Prostate gland (tissue), 2 donors: ENCODE data around the gene STK17B.

Experiments used
- POLR2A ChIP-seq: fragments of 450-650 bp; IDR thresholded peaks from one replicate; pipeline ENCODE4 v1.6.1; 2016; ENCODE audit warnings: antibody characterized with exemption, mild to moderate bottlenecking
- POLR2AphosphoS5 ChIP-seq: sonication (generic); formaldehyde crosslinking; IDR thresholded peaks from one replicate; pipeline ENCODE4 v1.6.1; 2017; ENCODE audit warnings: antibody characterized with exemption
- TF ChIP-seq, protein P1 (sequence below), 4 experiments: fragments of 200-600 bp in 2 of 4; fragments of 450-650 bp in 2 of 4; sonication (generic) in 2 of 4; IDR thresholded peaks; 1 replicate in 3 of 4; 2 replicates in 1 of 4; pipeline ENCODE4 v1.5.1; 2016 to 2019; ENCODE audit warnings: antibody characterized with exemption in 4 of 4, mild to moderate bottlenecking in 2 of 4, moderate library complexity in 2 of 4

DNA sequence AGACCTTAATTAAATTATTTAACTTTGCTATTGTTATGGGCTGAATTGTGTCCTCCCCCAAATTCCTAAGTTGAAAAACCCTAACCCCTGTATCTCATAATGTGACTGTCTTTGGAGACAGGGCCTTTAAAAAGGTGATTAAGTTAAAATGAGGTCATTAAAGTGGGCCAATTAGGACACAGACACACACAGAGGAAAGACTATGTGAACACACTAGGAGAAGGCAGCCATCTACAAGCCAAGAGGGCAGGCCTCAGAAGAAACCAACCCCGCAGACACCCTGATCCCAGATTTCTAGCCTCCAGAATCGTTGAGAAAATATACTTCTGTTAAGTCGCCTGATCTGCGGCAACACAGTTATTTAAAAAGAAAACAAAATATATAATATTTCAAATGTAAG, 6.4 kb downstream of the STK17B start:
- TF ChIP-seq, protein P1, sequence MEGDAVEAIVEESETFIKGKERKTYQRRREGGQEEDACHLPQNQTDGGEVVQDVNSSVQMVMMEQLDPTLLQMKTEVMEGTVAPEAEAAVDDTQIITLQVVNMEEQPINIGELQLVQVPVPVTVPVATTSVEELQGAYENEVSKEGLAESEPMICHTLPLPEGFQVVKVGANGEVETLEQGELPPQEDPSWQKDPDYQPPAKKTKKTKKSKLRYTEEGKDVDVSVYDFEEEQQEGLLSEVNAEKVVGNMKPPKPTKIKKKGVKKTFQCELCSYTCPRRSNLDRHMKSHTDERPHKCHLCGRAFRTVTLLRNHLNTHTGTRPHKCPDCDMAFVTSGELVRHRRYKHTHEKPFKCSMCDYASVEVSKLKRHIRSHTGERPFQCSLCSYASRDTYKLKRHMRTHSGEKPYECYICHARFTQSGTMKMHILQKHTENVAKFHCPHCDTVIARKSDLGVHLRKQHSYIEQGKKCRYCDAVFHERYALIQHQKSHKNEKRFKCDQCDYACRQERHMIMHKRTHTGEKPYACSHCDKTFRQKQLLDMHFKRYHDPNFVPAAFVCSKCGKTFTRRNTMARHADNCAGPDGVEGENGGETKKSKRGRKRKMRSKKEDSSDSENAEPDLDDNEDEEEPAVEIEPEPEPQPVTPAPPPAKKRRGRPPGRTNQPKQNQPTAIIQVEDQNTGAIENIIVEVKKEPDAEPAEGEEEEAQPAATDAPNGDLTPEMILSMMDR (IDR thresholded peaks at IDR 0.05) = no peak
- no peak for TF ChIP-seq POLR2A
- no peak for TF ChIP-seq POLR2AphosphoS5
